ENCODE results near the gene COA1. TPM values are rescaled to one million over a fixed set of nuclear protein-coding genes. Genes with fewer than 3 reads are reported as not detected.

The COA1 gene
- polyA plus RNA-seq, 1 of the 3 experiments (the other 2 are of a cell fraction): 42.8 TPM

DNA sequence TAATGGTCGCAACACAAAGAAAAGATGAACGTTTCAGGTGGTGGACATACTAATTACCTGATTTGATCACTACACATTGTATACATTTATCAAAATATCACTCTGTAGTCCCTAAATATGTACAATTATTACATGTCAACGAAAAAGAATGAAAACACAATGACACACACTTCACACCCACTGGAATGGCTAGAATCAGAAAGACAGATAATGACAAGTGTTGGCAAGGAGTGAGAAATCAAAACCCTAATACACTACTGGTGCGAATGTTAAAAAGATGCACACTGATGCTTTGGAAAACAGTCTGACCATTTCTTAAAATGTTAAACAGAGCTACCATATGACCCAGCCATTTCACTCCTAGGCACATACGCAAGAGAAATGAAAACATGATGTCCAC is 2.3 kb downstream of the COA1 start:
- WGBS (ENCODE audit: low lambda C conversion rate): 83% methylated on average over 5 of the region's 5 CpGs

GRCh38 chr7:43726466-43726865 is 2.9 kb downstream of the COA1 start:
- Histone ChIP-seq H3K4me2 (no peak overlapping the region), H3K9me2 (no peaks in the 10 kb centered on the region), H3F3A (replicated peaks; ENCODE audit: insufficient read depth) (no peaks in the 10 kb centered on the region), H2AFZ (ENCODE audit: low read depth) (no peak overlapping the region), H3K9ac (no peak overlapping the region), H3K4me3 (ENCODE audit: low read depth in 2 of 2, low read length in 1 of 2) (no peak overlapping the region), H3K79me2 (ENCODE audit: insufficient read depth) (peaks cover 78% of the 10 kb centered on the region), H3K4me1 (ENCODE audit: control insufficient read depth in 1 of 2, insufficient read depth in 2 of 2, low read depth in 1 of 2, low read length in 1 of 2) (peaks cover 0 to 7% of the 10 kb centered on the region in 2 experiments; a peak in 1 of 4 replicates), H3K9me3 (no peaks in the 10 kb centered on the region), H3K27ac (ENCODE audit: low read depth in 2 of 2, low read length in 1 of 2) (no peak overlapping the region), H3K27me3 (ENCODE audit: insufficient read depth) (no peaks in the 10 kb centered on the region), H3K36me3 (replicated peaks in 1 of 2; ENCODE audit: control insufficient read depth in 1 of 2, insufficient read depth in 2 of 2, low read length in 1 of 2) (no peaks in the 10 kb centered on the region), H4K20me1 (ENCODE audit: insufficient read depth) (no peaks in the 10 kb centered on the region; the same call in 1 of the 2 replicates)
- CTCF ChIA-PET: interaction anchor here (1.6 to 5.2 kb wide), 2 partner anchors 144 kb away, joined by 12 to 43 read pairs; partner anchors contain the start of gene STK17A
- 82% methylated on average over 4 of the region's 4 CpGs for WGBS (ENCODE audit: low lambda C conversion rate)
- DNase-seq: no peak
- POLR2A ChIA-PET: no interaction called here
- TF ChIP-seq PBX3 (IDR thresholded peaks at IDR 0.05) (no peak), FOSL2 (IDR thresholded peaks at IDR 0.05; ENCODE audit: borderline replicate concordance, low read depth) (no peak), USF1 (IDR thresholded peaks at IDR 0.05; ENCODE audit: borderline replicate concordance, low read depth) (no peak), ZBTB33 (IDR thresholded peaks at IDR 0.05; ENCODE audit: borderline replicate concordance, low read depth) (no peak), IRF3 (IDR thresholded peaks at IDR 0.05; ENCODE audit: low read depth, low read length) (no peak), EZH2phosphoT487 (IDR thresholded peaks at IDR 0.05; ENCODE audit: borderline replicate concordance, low read depth) (no peak), JUND (IDR thresholded peaks at IDR 0.05) (no peak), TCF12 (IDR thresholded peaks at IDR 0.05) (no peak), TAF1 (IDR thresholded peaks at IDR 0.05; ENCODE audit: borderline replicate concordance, low read depth, low read length) (no peak), POLR2AphosphoS5 (IDR thresholded peaks at IDR 0.05; ENCODE audit: low read depth, low read length) (no peak), CHD2 (IDR thresholded peaks at IDR 0.05; ENCODE audit: low read length, partially characterized antibody) (no peak), TEAD4 (IDR thresholded peaks at IDR 0.05; ENCODE audit: borderline replicate concordance, insufficient read depth) (no peak), FOXJ3 (CRISPR knock-in tag; IDR thresholded peaks at IDR 0.05) (no peak), MXI1 (IDR thresholded peaks at IDR 0.05; ENCODE audit: low read depth, low read length) (no peak), ELF1 (IDR thresholded peaks at IDR 0.05) (no peak), RCOR1 (IDR thresholded peaks at IDR 0.05; ENCODE audit: low read length) (no peak), RAD21 (IDR thresholded peaks at IDR 0.05; ENCODE audit: low read length) (no peak), YY1 (IDR thresholded peaks at IDR 0.05; ENCODE audit: low read depth) (no peak), RXRA (IDR thresholded peaks at IDR 0.05; ENCODE audit: borderline replicate concordance, low read depth) (no peak)
- TF ChIP-seq, protein P1, sequence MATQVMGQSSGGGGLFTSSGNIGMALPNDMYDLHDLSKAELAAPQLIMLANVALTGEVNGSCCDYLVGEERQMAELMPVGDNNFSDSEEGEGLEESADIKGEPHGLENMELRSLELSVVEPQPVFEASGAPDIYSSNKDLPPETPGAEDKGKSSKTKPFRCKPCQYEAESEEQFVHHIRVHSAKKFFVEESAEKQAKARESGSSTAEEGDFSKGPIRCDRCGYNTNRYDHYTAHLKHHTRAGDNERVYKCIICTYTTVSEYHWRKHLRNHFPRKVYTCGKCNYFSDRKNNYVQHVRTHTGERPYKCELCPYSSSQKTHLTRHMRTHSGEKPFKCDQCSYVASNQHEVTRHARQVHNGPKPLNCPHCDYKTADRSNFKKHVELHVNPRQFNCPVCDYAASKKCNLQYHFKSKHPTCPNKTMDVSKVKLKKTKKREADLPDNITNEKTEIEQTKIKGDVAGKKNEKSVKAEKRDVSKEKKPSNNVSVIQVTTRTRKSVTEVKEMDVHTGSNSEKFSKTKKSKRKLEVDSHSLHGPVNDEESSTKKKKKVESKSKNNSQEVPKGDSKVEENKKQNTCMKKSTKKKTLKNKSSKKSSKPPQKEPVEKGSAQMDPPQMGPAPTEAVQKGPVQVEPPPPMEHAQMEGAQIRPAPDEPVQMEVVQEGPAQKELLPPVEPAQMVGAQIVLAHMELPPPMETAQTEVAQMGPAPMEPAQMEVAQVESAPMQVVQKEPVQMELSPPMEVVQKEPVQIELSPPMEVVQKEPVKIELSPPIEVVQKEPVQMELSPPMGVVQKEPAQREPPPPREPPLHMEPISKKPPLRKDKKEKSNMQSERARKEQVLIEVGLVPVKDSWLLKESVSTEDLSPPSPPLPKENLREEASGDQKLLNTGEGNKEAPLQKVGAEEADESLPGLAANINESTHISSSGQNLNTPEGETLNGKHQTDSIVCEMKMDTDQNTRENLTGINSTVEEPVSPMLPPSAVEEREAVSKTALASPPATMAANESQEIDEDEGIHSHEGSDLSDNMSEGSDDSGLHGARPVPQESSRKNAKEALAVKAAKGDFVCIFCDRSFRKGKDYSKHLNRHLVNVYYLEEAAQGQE (IDR thresholded peaks at IDR 0.05; ENCODE audit: low read depth, low read length): no peak

More for the DNA sequence above, 2.3 kb downstream of the COA1 start:
- TF ChIP-seq POLR2AphosphoS5 (IDR thresholded peaks at IDR 0.05; ENCODE audit: low read depth, low read length) (no peak), FOXJ3 (CRISPR knock-in tag; IDR thresholded peaks at IDR 0.05) (no peak)
- no peaks in the 10 kb centered on the region for H3F3A ChIP-seq (replicated peaks; ENCODE audit: insufficient read depth)
- H3K36me3 ChIP-seq (replicated peaks in 1 of 2; ENCODE audit: control insufficient read depth in 1 of 2, insufficient read depth in 2 of 2, low read length in 1 of 2): no peaks in the 10 kb centered on the region
- CTCF ChIA-PET: interaction anchor here (1.6 to 5.2 kb wide), 2 partner anchors 112 to 144 kb away, joined by 5 to 43 read pairs; partner anchors contain the start of gene STK17A
- H3K27ac ChIP-seq (ENCODE audit: low read depth in 2 of 2, low read length in 1 of 2): no peak overlapping the region
- peaks cover 73% of the 10 kb centered on the region for H3K79me2 ChIP-seq (ENCODE audit: insufficient read depth)
- H3K9ac ChIP-seq: no peak overlapping the region
- H3K9me2 ChIP-seq: no peaks in the 10 kb centered on the region
- H3K4me3 ChIP-seq (ENCODE audit: low read depth in 2 of 2, low read length in 1 of 2): no peak overlapping the region
- H3K9me3 ChIP-seq: no peaks in the 10 kb centered on the region
- H4K20me1 ChIP-seq (ENCODE audit: insufficient read depth): no peaks in the 10 kb centered on the region
- no peak for DNase-seq
- POLR2A ChIA-PET: no interaction called here
- no peak overlapping the region for H3K4me2 ChIP-seq
- no peak overlapping the region for H2AFZ ChIP-seq (ENCODE audit: low read depth)
- no peaks in the 10 kb centered on the region for H3K27me3 ChIP-seq (ENCODE audit: insufficient read depth)
- H3K4me1 ChIP-seq (ENCODE audit: control insufficient read depth in 1 of 2, insufficient read depth in 2 of 2, low read depth in 1 of 2, low read length in 1 of 2): peaks cover 0 to 7% of the 10 kb centered on the region in 2 experiments; a peak in 1 of 4 replicates
